Subcutaneous abdominal adipose tissue (tissue), 5 donors: ENCODE measurements around the gene NSF.

Experiments used
- H3K27ac ChIP-seq: one replicate; pipeline ENCODE4 v1.7.0; 2013; ENCODE audit warnings: low read depth, mild to moderate bottlenecking, inconsistent platforms, low read length, moderate library complexity
- H3K27me3 ChIP-seq, 5 donors: one replicate each; pipeline ENCODE4 v1.7.0; 2013; ENCODE audit warnings: low read length in 5 of 5, inconsistent platforms in 1 of 5; ENCODE audit not compliant: control insufficient read depth in 5 of 5, insufficient read depth in 4 of 5
- H3K36me3 ChIP-seq, 5 donors: one replicate each; pipeline ENCODE4 v1.7.0; 2013; ENCODE audit warnings: low read length in 5 of 5; ENCODE audit not compliant: control insufficient read depth in 5 of 5, insufficient read depth in 5 of 5
- H3K4me1 ChIP-seq, 5 donors: one replicate each; pipeline ENCODE4 v1.7.0; 2013; ENCODE audit warnings: low read length in 5 of 5, mild to moderate bottlenecking in 3 of 5, moderate library complexity in 1 of 5; ENCODE audit not compliant: control insufficient read depth in 5 of 5, insufficient read depth in 5 of 5
- H3K4me3 ChIP-seq, 5 donors: one replicate each; pipeline ENCODE4 v1.7.0; 2013; ENCODE audit warnings: low read length in 5 of 5, low read depth in 1 of 5
- H3K9ac ChIP-seq, 5 donors: one replicate each; pipeline ENCODE4 v1.7.0; 2013; ENCODE audit warnings: low read length in 5 of 5, mild to moderate bottlenecking in 4 of 5, moderate library complexity in 3 of 5
- H3K9me3 ChIP-seq, 5 donors: one replicate each; pipeline ENCODE4 v1.7.0; 2013; ENCODE audit warnings: low read length in 5 of 5; ENCODE audit not compliant: control insufficient read depth in 5 of 5
- donor health status: healthy.
- donor health status: healthy.
- donor health status: healthy.
- donor health status: healthy.
- donor health status: healthy.

The NSF gene

GRCh38 chr17:46772475-46773220, 182.2 kb downstream of the NSF start:
- peaks cover 1 to 26% (median 24%) of the 10 kb centered on the region in 5 donors for H3K4me1 ChIP-seq
- no peaks in the 10 kb centered on the region for H3K9me3 ChIP-seq
- peak overlapping the region in 2 of 5 donors; percentile 23 to 39 for H3K9ac ChIP-seq
- no peak overlapping the region for H3K27ac ChIP-seq
- H3K36me3 ChIP-seq, result no peaks in the 10 kb centered on the region
- peak overlapping the region in 4 of 5 donors; percentile 37 to 64 (median 56) for H3K4me3 ChIP-seq
- H3K27me3 ChIP-seq, result peaks cover 10 to 35% (median 23%) of the 10 kb centered on the region in 5 donors

- Histone ChIP-seq H3K27me3 (peaks cover 10 to 40% (median 25%) of the 10 kb centered on the region in 5 donors), H3K4me1 (peaks cover 0 to 26% (median 24%) of the 10 kb centered on the region in 5 donors), H3K9ac (no peak overlapping the region), H3K36me3 (no peaks in the 10 kb centered on the region), H3K4me3 (no peak overlapping the region), H3K27ac (no peak overlapping the region), H3K9me3 (no peaks in the 10 kb centered on the region)
Measured at GRCh38 chr17:46773221-46773605, 182.7 kb downstream of the NSF start.

GRCh38 chr17:46773676-46774075, 183.2 kb downstream of the NSF start:
- peaks cover 6 to 41% (median 25%) of the 10 kb centered on the region in 5 donors for H3K27me3 ChIP-seq

GRCh38 chr17:46774108-46774737, 183.8 kb downstream of the NSF start:
- Histone ChIP-seq H3K27me3 (peaks cover 4 to 39% (median 25%) of the 10 kb centered on the region in 5 donors), H3K4me1 (peaks cover 0 to 26% (median 23%) of the 10 kb centered on the region in 5 donors), H3K9me3 (no peaks in the 10 kb centered on the region)

More at GRCh38 chr17:46773676-46774075, 183.2 kb downstream of the NSF start:
- Histone ChIP-seq H3K36me3 (no peaks in the 10 kb centered on the region), H3K4me3 (no peak overlapping the region), H3K27ac (no peak overlapping the region), H3K9me3 (no peaks in the 10 kb centered on the region), H3K9ac (no peak overlapping the region), H3K4me1 (peaks cover 0 to 26% (median 24%) of the 10 kb centered on the region in 5 donors)

GRCh38 chr17:46776298-46777005, 186.0 kb downstream of the NSF start:
- H3K27me3 ChIP-seq, result peaks cover 2 to 27% (median 17%) of the 10 kb centered on the region in 5 donors

More at GRCh38 chr17:46774108-46774737, 183.8 kb downstream of the NSF start:
- no peak overlapping the region for H3K27ac ChIP-seq
- no peak overlapping the region for H3K4me3 ChIP-seq
- no peaks in the 10 kb centered on the region for H3K36me3 ChIP-seq
- no peak overlapping the region for H3K9ac ChIP-seq

GRCh38 chr17:46777943-46778915, 187.8 kb downstream of the NSF start:
- Histone ChIP-seq H3K4me3 (no peak overlapping the region), H3K9ac (no peak overlapping the region), H3K4me1 (no peaks in the 10 kb centered on the region), H3K36me3 (no peaks in the 10 kb centered on the region), H3K27ac (no peak overlapping the region), H3K27me3 (peaks cover 2 to 23% (median 16%) of the 10 kb centered on the region in 5 donors), H3K9me3 (no peaks in the 10 kb centered on the region)

More at GRCh38 chr17:46776298-46777005, 186.0 kb downstream of the NSF start:
- peaks cover 0 to 6% (median 6%) of the 10 kb centered on the region in 5 donors for H3K4me1 ChIP-seq
- no peaks in the 10 kb centered on the region for H3K9me3 ChIP-seq
- no peaks in the 10 kb centered on the region for H3K36me3 ChIP-seq
- no peak overlapping the region for H3K9ac ChIP-seq
- no peak overlapping the region for H3K27ac ChIP-seq
- no peak overlapping the region for H3K4me3 ChIP-seq

- H3K27ac ChIP-seq, result no peak overlapping the region
- peaks cover 2 to 23% (median 16%) of the 10 kb centered on the region in 5 donors for H3K27me3 ChIP-seq
- no peak overlapping the region for H3K4me3 ChIP-seq
- H3K9ac ChIP-seq, result no peak overlapping the region
- no peaks in the 10 kb centered on the region for H3K9me3 ChIP-seq
- H3K4me1 ChIP-seq, result no peaks in the 10 kb centered on the region
- H3K36me3 ChIP-seq, result no peaks in the 10 kb centered on the region
Measured at GRCh38 chr17:46780003-46780373, 189.5 kb downstream of the NSF start.

GRCh38 chr17:46782250-46782953, 191.9 kb downstream of the NSF start:
- no peak overlapping the region for H3K4me3 ChIP-seq
- no peaks in the 10 kb centered on the region for H3K4me1 ChIP-seq
- H3K36me3 ChIP-seq, result no peaks in the 10 kb centered on the region
- H3K9ac ChIP-seq, result no peak overlapping the region
- no peak overlapping the region for H3K27ac ChIP-seq
- H3K9me3 ChIP-seq, result no peaks in the 10 kb centered on the region
- H3K27me3 ChIP-seq, result peaks cover 0 to 18% (median 6%) of the 10 kb centered on the region in 5 donors
